ENCODE measurements around the gene NSUN4. TPM values are rescaled to one million over a fixed set of nuclear protein-coding genes. Genes with fewer than 3 reads are reported as not detected.

Gene NSUN4
- total RNA-seq, 1 experiment from 2014 or later, result 30.7 TPM

DNA sequence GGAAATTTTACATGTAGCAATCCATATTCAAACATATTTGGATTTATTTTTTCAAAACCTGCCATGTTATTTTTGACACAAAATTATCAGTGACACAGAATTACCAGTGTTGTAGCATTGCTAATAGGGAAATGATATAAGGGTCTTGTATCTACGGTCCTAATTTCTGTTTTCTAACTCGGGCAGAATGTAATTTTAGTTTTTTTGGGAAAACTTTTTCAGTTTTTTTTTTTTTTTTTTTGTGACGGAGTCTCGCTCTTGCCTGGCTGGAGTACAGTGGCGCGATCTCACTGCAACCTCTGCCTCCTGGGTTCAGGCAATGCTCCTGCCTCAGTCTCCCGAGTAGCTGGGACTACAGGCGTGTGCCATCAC is 34.5 kb upstream of the NSUN4 start:
- ChIA-PET CTCF (no interaction called here), POLR2A (ENCODE audit: low non-redundant PET) (no interaction called here)
- H3K4me3 ChIP-seq (ENCODE audit: low read depth, low read length, poor library complexity, severe bottlenecking), result peak overlapping the region; percentile 3
- H3K27ac ChIP-seq (ENCODE audit: low read depth, low read length, poor library complexity, severe bottlenecking), result no peak overlapping the region
- H3K4me1 ChIP-seq (ENCODE audit: insufficient read depth, low read length, poor library complexity, severe bottlenecking), result peaks cover 20% of the 10 kb centered on the region
- H3K36me3 ChIP-seq (ENCODE audit: insufficient read depth, low read length, poor library complexity, severe bottlenecking), result peaks cover 34% of the 10 kb centered on the region
- no peaks in the 10 kb centered on the region for H3K27me3 ChIP-seq (replicated peaks; ENCODE audit: insufficient read depth, low read depth, low read length, poor library complexity)
- BruUV-seq (replicated peaks), result TSS peak; percentile 2
- no peak for DNase-seq (ENCODE audit: low spot score)
- TF ChIP-seq EZH2 (IDR thresholded peaks at IDR 0.05; ENCODE audit: borderline replicate concordance, low read depth, low read length, poor library complexity, severe bottlenecking), result no peak
- TF ChIP-seq, protein P1, sequence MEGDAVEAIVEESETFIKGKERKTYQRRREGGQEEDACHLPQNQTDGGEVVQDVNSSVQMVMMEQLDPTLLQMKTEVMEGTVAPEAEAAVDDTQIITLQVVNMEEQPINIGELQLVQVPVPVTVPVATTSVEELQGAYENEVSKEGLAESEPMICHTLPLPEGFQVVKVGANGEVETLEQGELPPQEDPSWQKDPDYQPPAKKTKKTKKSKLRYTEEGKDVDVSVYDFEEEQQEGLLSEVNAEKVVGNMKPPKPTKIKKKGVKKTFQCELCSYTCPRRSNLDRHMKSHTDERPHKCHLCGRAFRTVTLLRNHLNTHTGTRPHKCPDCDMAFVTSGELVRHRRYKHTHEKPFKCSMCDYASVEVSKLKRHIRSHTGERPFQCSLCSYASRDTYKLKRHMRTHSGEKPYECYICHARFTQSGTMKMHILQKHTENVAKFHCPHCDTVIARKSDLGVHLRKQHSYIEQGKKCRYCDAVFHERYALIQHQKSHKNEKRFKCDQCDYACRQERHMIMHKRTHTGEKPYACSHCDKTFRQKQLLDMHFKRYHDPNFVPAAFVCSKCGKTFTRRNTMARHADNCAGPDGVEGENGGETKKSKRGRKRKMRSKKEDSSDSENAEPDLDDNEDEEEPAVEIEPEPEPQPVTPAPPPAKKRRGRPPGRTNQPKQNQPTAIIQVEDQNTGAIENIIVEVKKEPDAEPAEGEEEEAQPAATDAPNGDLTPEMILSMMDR (conservative IDR thresholded peaks at IDR 0.05; ENCODE audit: low read depth, low read length), result no peak
- intact Hi-C loops (cut with micrococcal nuclease; ENCODE audit: unreplicated experiment), result no loop called here
- no peaks in the 10 kb centered on the region for H3K9me3 ChIP-seq (ENCODE audit: low read depth, low read length, poor library complexity, severe bottlenecking)

DNA sequence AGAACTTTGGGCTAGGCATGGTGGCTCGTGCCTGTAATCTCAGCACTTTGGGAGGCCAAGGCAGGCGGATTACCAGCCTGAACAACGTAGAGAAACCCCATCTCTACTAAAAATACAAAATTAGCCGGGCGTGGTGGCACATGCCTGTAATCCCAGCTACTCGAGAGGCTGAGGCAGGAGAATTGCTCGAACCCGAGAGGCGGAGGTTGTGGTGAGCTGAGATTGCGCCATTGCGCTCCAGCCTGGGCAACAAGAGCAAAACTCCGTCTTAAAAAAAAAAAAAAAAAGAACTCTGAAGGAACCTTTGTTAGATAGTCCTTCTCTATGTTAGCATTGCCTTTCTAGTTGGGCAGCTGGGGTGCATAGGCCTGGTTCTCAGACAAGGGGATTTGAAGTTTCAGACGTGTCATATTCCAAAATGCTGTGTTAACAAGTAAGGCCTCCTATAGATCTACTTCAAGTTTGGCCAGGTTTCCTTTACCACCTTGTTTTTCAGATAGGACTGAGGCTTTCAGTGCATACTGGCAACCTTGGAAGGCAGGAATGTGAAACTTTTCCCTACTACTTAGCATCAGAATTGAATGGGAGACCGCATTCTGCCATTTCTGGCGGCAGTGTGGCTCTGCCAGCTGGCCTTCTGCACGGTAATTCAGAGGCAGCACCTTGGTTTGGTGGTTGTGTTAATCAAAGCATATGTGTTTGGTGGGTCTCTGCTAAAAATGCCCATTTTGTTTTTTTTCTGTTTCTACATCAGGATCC is 31.0 kb upstream of the NSUN4 start:
- no peak for DNase-seq (ENCODE audit: low spot score)
- Histone ChIP-seq H3K27me3 (replicated peaks; ENCODE audit: insufficient read depth, low read depth, low read length, poor library complexity) (no peaks in the 10 kb centered on the region), H3K4me3 (ENCODE audit: low read depth, low read length, poor library complexity, severe bottlenecking) (no peak overlapping the region), H3K27ac (ENCODE audit: low read depth, low read length, poor library complexity, severe bottlenecking) (no peak overlapping the region), H3K9me3 (ENCODE audit: low read depth, low read length, poor library complexity, severe bottlenecking) (no peaks in the 10 kb centered on the region), H3K36me3 (ENCODE audit: insufficient read depth, low read length, poor library complexity, severe bottlenecking) (peaks cover 66% of the 10 kb centered on the region), H3K4me1 (ENCODE audit: insufficient read depth, low read length, poor library complexity, severe bottlenecking) (peaks cover 18% of the 10 kb centered on the region)
- TF ChIP-seq, protein P1 (conservative IDR thresholded peaks at IDR 0.05; ENCODE audit: low read depth, low read length), result no peak
- TF ChIP-seq EZH2 (IDR thresholded peaks at IDR 0.05; ENCODE audit: borderline replicate concordance, low read depth, low read length, poor library complexity, severe bottlenecking), result no peak
- ChIA-PET POLR2A (ENCODE audit: low non-redundant PET) (no interaction called here), CTCF (no interaction called here)
- intact Hi-C loops (cut with micrococcal nuclease; ENCODE audit: unreplicated experiment), result no loop called here
- no TSS peak for BruUV-seq (replicated peaks)

DNA sequence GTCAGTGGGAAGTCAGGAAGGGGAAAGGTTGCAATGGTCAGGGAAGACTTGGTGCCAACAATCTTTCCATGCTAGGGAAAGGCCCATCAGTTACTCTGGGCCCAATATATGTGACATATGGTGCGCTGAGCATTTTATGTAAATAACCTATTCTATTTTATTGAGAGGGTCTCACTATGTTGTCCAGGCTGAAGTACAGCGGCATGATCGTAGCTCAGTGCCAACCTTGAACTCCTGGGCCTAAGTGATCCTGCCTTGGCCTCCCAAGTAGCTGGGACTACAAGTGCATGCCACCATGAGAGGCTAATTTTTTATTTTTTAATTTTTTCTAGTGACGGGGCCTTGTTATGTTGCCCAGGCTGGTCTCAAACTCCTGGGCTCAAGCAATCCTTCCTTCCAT is 30.3 kb upstream of the NSUN4 start:
- intact Hi-C loops (cut with micrococcal nuclease; ENCODE audit: unreplicated experiment), result no loop called here
- no peaks in the 10 kb centered on the region for H3K9me3 ChIP-seq (ENCODE audit: low read depth, low read length, poor library complexity, severe bottlenecking)
- H3K4me3 ChIP-seq (ENCODE audit: low read depth, low read length, poor library complexity, severe bottlenecking), result no peak overlapping the region
- H3K27ac ChIP-seq (ENCODE audit: low read depth, low read length, poor library complexity, severe bottlenecking), result no peak overlapping the region
- TF ChIP-seq EZH2 (IDR thresholded peaks at IDR 0.05; ENCODE audit: borderline replicate concordance, low read depth, low read length, poor library complexity, severe bottlenecking), result no peak
- TF ChIP-seq, protein P1 (conservative IDR thresholded peaks at IDR 0.05; ENCODE audit: low read depth, low read length), result no peak
- H3K4me1 ChIP-seq (ENCODE audit: insufficient read depth, low read length, poor library complexity, severe bottlenecking), result peaks cover 11% of the 10 kb centered on the region
- H3K27me3 ChIP-seq (replicated peaks; ENCODE audit: insufficient read depth, low read depth, low read length, poor library complexity), result no peaks in the 10 kb centered on the region
- DNase-seq (ENCODE audit: low spot score), result no peak
- POLR2A ChIA-PET (ENCODE audit: low non-redundant PET), result no interaction called here
- CTCF ChIA-PET, result no interaction called here
- no TSS peak for BruUV-seq (replicated peaks)
- peaks cover 67% of the 10 kb centered on the region for H3K36me3 ChIP-seq (ENCODE audit: insufficient read depth, low read length, poor library complexity, severe bottlenecking)

Measured in A673 (cell line).